K562 (cell line): ENCODE results near the gene RMC1. TPM values are rescaled to one million over a fixed set of nuclear protein-coding genes. Genes with fewer than 3 reads are reported as not detected.

Experiments
- AFF4 ChIP-seq: sonication (generic); formaldehyde crosslinking; IDR thresholded peaks from 2 replicates; pipeline ENCODE4 v1.8.0; 2023; ENCODE audit warnings: mild to moderate bottlenecking, missing genetic modification reagents
- ARNT ChIP-seq, 2 experiments: fragments of 450-650 bp; IDR thresholded peaks; 2 replicates each; pipeline ENCODE4 v1.6.1; 2016; ENCODE audit warnings: mild to moderate bottlenecking in 1 of 2
- JUN ChIP-seq, 2 experiments: sonication (generic) in 1 of 2; formaldehyde crosslinking in 1 of 2; IDR thresholded peaks; 2 replicates each; pipeline versions ENCODE4 v1.6.1 to v1.8.0; 2012 to 2022; ENCODE audit warnings: borderline replicate concordance in 2 of 2, mild to moderate bottlenecking in 2 of 2, improper control_type of control experiment in 1 of 2, low read depth in 1 of 2, low read length in 1 of 2, missing genetic modification reagents in 1 of 2
- KAT2B ChIP-seq: IDR thresholded peaks from one replicate; pipeline ENCODE4 v1.6.1; 2012; ENCODE audit warnings: low read depth, mild to moderate bottlenecking, control low read depth, inconsistent platforms, low read length, moderate library complexity
- MBD1 ChIP-seq: fragments of 250-450 bp; sonication (Bioruptor Pico); IDR thresholded peaks from 2 replicates; pipeline ENCODE4 v1.8.0; 2022; ENCODE audit warnings: inconsistent platforms
- MLX ChIP-seq, 2 experiments: fragments of 450-650 bp in 1 of 2; sonication (generic) in 1 of 2; formaldehyde crosslinking; conservative IDR thresholded peaks; 2 replicates each; pipeline versions ENCODE4 v1.4.0 to v1.8.1; 2020 to 2022; ENCODE audit warnings: mild to moderate bottlenecking in 1 of 2, missing genetic modification reagents in 1 of 2
- NBN ChIP-seq: fragments of 450-650 bp; IDR thresholded peaks from 2 replicates; pipeline ENCODE4 v1.6.1; 2016; ENCODE audit warnings: low read depth, mild to moderate bottlenecking
- NFE2L1 ChIP-seq: fragments of 450-650 bp; IDR thresholded peaks from 2 replicates; pipeline ENCODE4 v1.6.1; 2016; ENCODE audit warnings: missing genetic modification characterization, low read depth, mild to moderate bottlenecking, missing compliant biosample characterization, moderate library complexity, borderline replicate concordance
- PML ChIP-seq: IDR thresholded peaks from 2 replicates; pipeline ENCODE4 v1.6.1; 2012; ENCODE audit warnings: low read length, inconsistent platforms
- PTTG1 ChIP-seq: fragments of 450-650 bp; IDR thresholded peaks from 2 replicates; pipeline ENCODE4 v1.6.1; 2016; ENCODE audit warnings: low read depth, mild to moderate bottlenecking, missing genetic modification characterization, missing compliant biosample characterization
- SRSF3 ChIP-seq: fragments of 200-400 bp; formaldehyde crosslinking; IDR thresholded peaks from 2 replicates; pipeline ENCODE4 v1.6.1; 2016; ENCODE audit warnings: mild to moderate bottlenecking, low read length, moderate library complexity; ENCODE audit not compliant: insufficient read depth
- TFAP4 ChIP-seq: sonication (generic); formaldehyde crosslinking; IDR thresholded peaks from 2 replicates; pipeline ENCODE4 v1.8.0; 2022; ENCODE audit warnings: missing genetic modification reagents, mild to moderate bottlenecking, moderate library complexity, borderline replicate concordance
- ZKSCAN8 ChIP-seq: fragments of 200-800 bp; sonication (Bioruptor generic); IDR thresholded peaks from 2 replicates; pipeline ENCODE4 v1.6.1; 2016; ENCODE audit warnings: missing genetic modification characterization, missing compliant biosample characterization
- ZNF699 ChIP-seq: fragments of 250-450 bp; sonication (Bioruptor Pico); IDR thresholded peaks from 2 replicates; pipeline ENCODE4 v1.8.0; 2021; ENCODE audit warnings: mild to moderate bottlenecking, moderate library complexity; ENCODE audit not compliant: insufficient replicate concordance
- polyA plus RNA-seq, 8 experiments: library from polyadenylated mRNA; depleted of rRNA in 4 of 8; stranded (reverse) in 5 of 8; unstranded in 3 of 8; fragments of >200 nt; fragmentation: Nextera tagmentation in 2 of 8; fragmentation: Illumina TruSeq in 1 of 8; extraction: Ambion mirVana in 2 of 8; extraction: Trizol in 1 of 8; gene quantifications; 2 replicates each; pipeline versions ENCODE4 v1.2.1 to v1.2.3, GENCODE V29; 2011 to 2014; ENCODE audit warnings: inconsistent platforms in 1 of 8, missing spikeins in 1 of 8
- total RNA-seq, 7 experiments: library from RNA; depleted of rRNA in 6 of 7; stranded (reverse); fragments of >200 nt in 6 of 7; fragmentation: Illumina TruSeq in 2 of 7; extraction: Trizol in 2 of 7; gene quantifications; 2 replicates each; pipeline versions ENCODE4 v1.2.1 to v1.2.3, GENCODE V29; 2011 to 2021; ENCODE audit warnings: low replicate concordance in 1 of 7
- TF ChIP-seq, protein P1 (sequence below): fragments of 250-450 bp; sonication (Bioruptor Pico); IDR thresholded peaks from 2 replicates; pipeline ENCODE4 v1.8.0; 2021; ENCODE audit warnings: moderate library complexity, mild to moderate bottlenecking, inconsistent platforms

Gene RMC1
- total and polyA plus RNA-seq, 9 of the 15 experiments (the other 6 are each of a cell fraction or from before 2014, with no cell fraction given): 7.5 to 42.4 (median 35.5) TPM

GRCh38 chr18:23503038-23503962, at the start of gene RMC1 (continued):
- no peak for TF ChIP-seq MBD1 (CRISPR knock-in tag)
- no peak for TF ChIP-seq NFE2L1 (tag)
- TF ChIP-seq, protein P1, sequence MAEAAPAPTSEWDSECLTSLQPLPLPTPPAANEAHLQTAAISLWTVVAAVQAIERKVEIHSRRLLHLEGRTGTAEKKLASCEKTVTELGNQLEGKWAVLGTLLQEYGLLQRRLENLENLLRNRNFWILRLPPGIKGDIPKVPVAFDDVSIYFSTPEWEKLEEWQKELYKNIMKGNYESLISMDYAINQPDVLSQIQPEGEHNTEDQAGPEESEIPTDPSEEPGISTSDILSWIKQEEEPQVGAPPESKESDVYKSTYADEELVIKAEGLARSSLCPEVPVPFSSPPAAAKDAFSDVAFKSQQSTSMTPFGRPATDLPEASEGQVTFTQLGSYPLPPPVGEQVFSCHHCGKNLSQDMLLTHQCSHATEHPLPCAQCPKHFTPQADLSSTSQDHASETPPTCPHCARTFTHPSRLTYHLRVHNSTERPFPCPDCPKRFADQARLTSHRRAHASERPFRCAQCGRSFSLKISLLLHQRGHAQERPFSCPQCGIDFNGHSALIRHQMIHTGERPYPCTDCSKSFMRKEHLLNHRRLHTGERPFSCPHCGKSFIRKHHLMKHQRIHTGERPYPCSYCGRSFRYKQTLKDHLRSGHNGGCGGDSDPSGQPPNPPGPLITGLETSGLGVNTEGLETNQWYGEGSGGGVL (CRISPR knock-in tag): no peak
- peak; percentile 58; the same call in 1 of the 2 replicates for TF ChIP-seq PML
- peak; percentile 29; the same call in 1 of the 2 replicates for TF ChIP-seq JUN (IDR thresholded peaks at IDR 0.05; ENCODE audit: borderline replicate concordance, low read depth, low read length)
- no peak for TF ChIP-seq JUN (CRISPR knock-in tag; IDR thresholded peaks at IDR 0.05; ENCODE audit: borderline replicate concordance)
- TF ChIP-seq ARNT (IDR thresholded peaks at IDR 0.05): no peak
- peak; percentile 66 for TF ChIP-seq TFAP4
- TF ChIP-seq PTTG1: no peak
- TF ChIP-seq NBN: peak; percentile 81
- no peak for TF ChIP-seq ZKSCAN8 (CRISPR knock-in tag)
- no peak; the same call in 1 of the 2 replicates for TF ChIP-seq AFF4 (CRISPR knock-in tag)
- TF ChIP-seq ZNF699: no peak
- TF ChIP-seq SRSF3: no peak
- TF ChIP-seq KAT2B: no peak
- TF ChIP-seq MLX (CRISPR knock-in tag; conservative IDR thresholded peaks at IDR 0.05): no peak; a peak in 1 of 4 replicates
